ENCODE data around the gene TRMT5.
A peak's percentile ranks its signal among the peaks of the same experiment; 100 is the strongest.

Gene TRMT5

GRCh38 chr14:60981633-60982455, 965 bp upstream of the TRMT5 start:
- peak overlapping the region; percentile 92 for H3K9ac ChIP-seq (ENCODE audit: low read depth, low read length)
- H3K27ac ChIP-seq (ENCODE audit: low read depth, low read length), result peak overlapping the region; percentile 83
- H3K4me3 ChIP-seq (ENCODE audit: low read depth, low read length), result peak overlapping the region; percentile 88
- H3K27me3 ChIP-seq (ENCODE audit: control insufficient read depth, insufficient read depth, low read length), result no peaks in the 10 kb centered on the region
- peaks cover 35% of the 10 kb centered on the region for H3K36me3 ChIP-seq (ENCODE audit: control insufficient read depth, insufficient read depth, low read length)
- H3K9me3 ChIP-seq (ENCODE audit: control insufficient read depth, insufficient read depth, low read length), result no peaks in the 10 kb centered on the region
- 0 out of 2 replicates have a peak, but pooled peaks cover 6% of the 10 kb centered on the region for H3K4me1 ChIP-seq (ENCODE audit: control insufficient read depth, insufficient read depth, low read length)

- Histone ChIP-seq H3K4me3 (ENCODE audit: low read depth, low read length) (no peak overlapping the region), H3K27me3 (ENCODE audit: control insufficient read depth, insufficient read depth, low read length) (no peaks in the 10 kb centered on the region), H3K9me3 (ENCODE audit: control insufficient read depth, insufficient read depth, low read length) (no peaks in the 10 kb centered on the region), H3K9ac (ENCODE audit: low read depth, low read length) (no peak overlapping the region), H3K4me1 (ENCODE audit: control insufficient read depth, insufficient read depth, low read length) (0 out of 2 replicates have a peak, but pooled peaks cover 6% of the 10 kb centered on the region), H3K27ac (ENCODE audit: low read depth, low read length) (no peak overlapping the region), H3K36me3 (ENCODE audit: control insufficient read depth, insufficient read depth, low read length) (peaks cover 59% of the 10 kb centered on the region)
Measured at GRCh38 chr14:60977847-60978246, 3.0 kb downstream of the TRMT5 start.

GRCh38 chr14:60975551-60975950, 5.3 kb downstream of the TRMT5 start:
- Histone ChIP-seq H3K27ac (ENCODE audit: low read depth, low read length) (no peak overlapping the region), H3K27me3 (ENCODE audit: control insufficient read depth, insufficient read depth, low read length) (no peaks in the 10 kb centered on the region), H3K36me3 (ENCODE audit: control insufficient read depth, insufficient read depth, low read length) (peaks cover 59% of the 10 kb centered on the region), H3K4me1 (ENCODE audit: control insufficient read depth, insufficient read depth, low read length) (no peaks in the 10 kb centered on the region), H3K9ac (ENCODE audit: low read depth, low read length) (no peak overlapping the region), H3K9me3 (ENCODE audit: control insufficient read depth, insufficient read depth, low read length) (no peaks in the 10 kb centered on the region), H3K4me3 (ENCODE audit: low read depth, low read length) (no peak overlapping the region)

GRCh38 chr14:60974090-60974651, 6.7 kb downstream of the TRMT5 start:
- Histone ChIP-seq H3K27ac (ENCODE audit: low read depth, low read length) (no peak overlapping the region), H3K36me3 (ENCODE audit: control insufficient read depth, insufficient read depth, low read length) (peaks cover 54% of the 10 kb centered on the region), H3K9ac (ENCODE audit: low read depth, low read length) (no peak overlapping the region), H3K9me3 (ENCODE audit: control insufficient read depth, insufficient read depth, low read length) (no peaks in the 10 kb centered on the region), H3K27me3 (ENCODE audit: control insufficient read depth, insufficient read depth, low read length) (no peaks in the 10 kb centered on the region), H3K4me1 (ENCODE audit: control insufficient read depth, insufficient read depth, low read length) (no peaks in the 10 kb centered on the region), H3K4me3 (ENCODE audit: low read depth, low read length) (no peak overlapping the region)

GRCh38 chr14:60973070-60973469, 7.8 kb downstream of the TRMT5 start:
- Histone ChIP-seq H3K27me3 (ENCODE audit: control insufficient read depth, insufficient read depth, low read length) (no peaks in the 10 kb centered on the region), H3K4me3 (ENCODE audit: low read depth, low read length) (no peak overlapping the region), H3K36me3 (ENCODE audit: control insufficient read depth, insufficient read depth, low read length) (peaks cover 45% of the 10 kb centered on the region), H3K4me1 (ENCODE audit: control insufficient read depth, insufficient read depth, low read length) (no peaks in the 10 kb centered on the region), H3K9me3 (ENCODE audit: control insufficient read depth, insufficient read depth, low read length) (no peaks in the 10 kb centered on the region), H3K9ac (ENCODE audit: low read depth, low read length) (no peak overlapping the region), H3K27ac (ENCODE audit: low read depth, low read length) (no peak overlapping the region)

- Histone ChIP-seq H3K27ac (ENCODE audit: low read depth, low read length) (no peak overlapping the region), H3K9me3 (ENCODE audit: control insufficient read depth, insufficient read depth, low read length) (no peaks in the 10 kb centered on the region), H3K27me3 (ENCODE audit: control insufficient read depth, insufficient read depth, low read length) (no peaks in the 10 kb centered on the region), H3K4me1 (ENCODE audit: control insufficient read depth, insufficient read depth, low read length) (no peaks in the 10 kb centered on the region), H3K9ac (ENCODE audit: low read depth, low read length) (no peak overlapping the region), H3K4me3 (ENCODE audit: low read depth, low read length) (no peak overlapping the region), H3K36me3 (ENCODE audit: control insufficient read depth, insufficient read depth, low read length) (peaks cover 39% of the 10 kb centered on the region)
Measured at GRCh38 chr14:60972295-60972694, 8.6 kb downstream of the TRMT5 start.

GRCh38 chr14:60971271-60971670, 9.6 kb downstream of the TRMT5 start:
- Histone ChIP-seq H3K27me3 (ENCODE audit: control insufficient read depth, insufficient read depth, low read length) (no peaks in the 10 kb centered on the region), H3K4me1 (ENCODE audit: control insufficient read depth, insufficient read depth, low read length) (no peaks in the 10 kb centered on the region), H3K36me3 (ENCODE audit: control insufficient read depth, insufficient read depth, low read length) (peaks cover 28% of the 10 kb centered on the region), H3K4me3 (ENCODE audit: low read depth, low read length) (no peak overlapping the region), H3K27ac (ENCODE audit: low read depth, low read length) (no peak overlapping the region), H3K9me3 (ENCODE audit: control insufficient read depth, insufficient read depth, low read length) (no peaks in the 10 kb centered on the region), H3K9ac (ENCODE audit: low read depth, low read length) (no peak overlapping the region)

GRCh38 chr14:60970146-60970545, 10.7 kb downstream of the TRMT5 start:
- H3K4me1 ChIP-seq (ENCODE audit: control insufficient read depth, insufficient read depth, low read length), result no peaks in the 10 kb centered on the region
- peaks cover 17% of the 10 kb centered on the region for H3K36me3 ChIP-seq (ENCODE audit: control insufficient read depth, insufficient read depth, low read length)
- H3K4me3 ChIP-seq (ENCODE audit: low read depth, low read length), result no peak overlapping the region
- no peak overlapping the region for H3K9ac ChIP-seq (ENCODE audit: low read depth, low read length)
- H3K9me3 ChIP-seq (ENCODE audit: control insufficient read depth, insufficient read depth, low read length), result no peaks in the 10 kb centered on the region
- H3K27me3 ChIP-seq (ENCODE audit: control insufficient read depth, insufficient read depth, low read length), result no peaks in the 10 kb centered on the region
- no peak overlapping the region for H3K27ac ChIP-seq (ENCODE audit: low read depth, low read length)

GRCh38 chr14:60968671-60969070, 12.2 kb downstream of the TRMT5 start:
- Histone ChIP-seq H3K27ac (ENCODE audit: low read depth, low read length) (no peak overlapping the region), H3K9ac (ENCODE audit: low read depth, low read length) (no peak overlapping the region), H3K36me3 (ENCODE audit: control insufficient read depth, insufficient read depth, low read length) (peaks cover 2% of the 10 kb centered on the region; the same call in 1 of the 2 replicates), H3K4me3 (ENCODE audit: low read depth, low read length) (no peak overlapping the region), H3K4me1 (ENCODE audit: control insufficient read depth, insufficient read depth, low read length) (no peaks in the 10 kb centered on the region), H3K27me3 (ENCODE audit: control insufficient read depth, insufficient read depth, low read length) (no peaks in the 10 kb centered on the region), H3K9me3 (ENCODE audit: control insufficient read depth, insufficient read depth, low read length) (no peaks in the 10 kb centered on the region)

GRCh38 chr14:60968099-60968498, 12.8 kb downstream of the TRMT5 start:
- H3K9me3 ChIP-seq (ENCODE audit: control insufficient read depth, insufficient read depth, low read length), result no peaks in the 10 kb centered on the region
- no peaks in the 10 kb centered on the region for H3K36me3 ChIP-seq (ENCODE audit: control insufficient read depth, insufficient read depth, low read length)
- no peaks in the 10 kb centered on the region for H3K27me3 ChIP-seq (ENCODE audit: control insufficient read depth, insufficient read depth, low read length)
- no peak overlapping the region for H3K9ac ChIP-seq (ENCODE audit: low read depth, low read length)
- H3K27ac ChIP-seq (ENCODE audit: low read depth, low read length), result no peak overlapping the region
- H3K4me1 ChIP-seq (ENCODE audit: control insufficient read depth, insufficient read depth, low read length), result no peaks in the 10 kb centered on the region
- no peak overlapping the region for H3K4me3 ChIP-seq (ENCODE audit: low read depth, low read length)

GRCh38 chr14:60965402-60965801, 15.5 kb downstream of the TRMT5 start:
- Histone ChIP-seq H3K4me3 (ENCODE audit: low read depth, low read length) (no peak overlapping the region), H3K27ac (ENCODE audit: low read depth, low read length) (no peak overlapping the region), H3K9ac (ENCODE audit: low read depth, low read length) (no peak overlapping the region), H3K27me3 (ENCODE audit: control insufficient read depth, insufficient read depth, low read length) (no peaks in the 10 kb centered on the region), H3K36me3 (ENCODE audit: control insufficient read depth, insufficient read depth, low read length) (no peaks in the 10 kb centered on the region), H3K9me3 (ENCODE audit: control insufficient read depth, insufficient read depth, low read length) (no peaks in the 10 kb centered on the region), H3K4me1 (ENCODE audit: control insufficient read depth, insufficient read depth, low read length) (no peaks in the 10 kb centered on the region)

Data from HUES48 (cell line).